ENCODE data around the gene P2RY6. TPM values are rescaled to one million over a fixed set of nuclear protein-coding genes. Genes with fewer than 3 reads are reported as not detected.

The P2RY6 gene
- total RNA-seq, 1 donor from 2014 or later, result 3.0 TPM

- TF ChIP-seq CTCF (conservative IDR thresholded peaks at IDR 0.05), result no peak
- Mint-ChIP-seq H3K27ac (no peak overlapping the region), H3K27me3 (no peaks in the 10 kb centered on the region), H3K4me1 (ENCODE audit: unreplicated experiment) (peaks cover 5% of the 10 kb centered on the region), H3K9me3 (no peaks in the 10 kb centered on the region), H3K36me3 (no peaks in the 10 kb centered on the region), H3K4me3 (no peak overlapping the region)
- no peak for DNase-seq (ENCODE audit: extremely low spot score, unreplicated experiment)
These were observed 35.9 kb upstream of the P2RY6 start for GRCh38 chr11:73236205-73236765.

GRCh38 chr11:73236854-73237253, 35.3 kb upstream of the P2RY6 start:
- TF ChIP-seq CTCF (conservative IDR thresholded peaks at IDR 0.05), result peak; percentile 68
- DNase-seq (ENCODE audit: extremely low spot score, unreplicated experiment), result no peak
- no peak overlapping the region for H3K27ac Mint-ChIP-seq
- no peaks in the 10 kb centered on the region for H3K27me3 Mint-ChIP-seq
- H3K9me3 Mint-ChIP-seq, result no peaks in the 10 kb centered on the region
- no peak overlapping the region for H3K4me3 Mint-ChIP-seq
- H3K4me1 Mint-ChIP-seq (ENCODE audit: unreplicated experiment), result peaks cover 10% of the 10 kb centered on the region
- no peaks in the 10 kb centered on the region for H3K36me3 Mint-ChIP-seq

GRCh38 chr11:73237471-73238290, 34.5 kb upstream of the P2RY6 start:
- DNase-seq (ENCODE audit: extremely low spot score, unreplicated experiment), result no peak
- Mint-ChIP-seq H3K36me3 (no peaks in the 10 kb centered on the region), H3K27ac (no peak overlapping the region), H3K27me3 (no peaks in the 10 kb centered on the region), H3K9me3 (no peaks in the 10 kb centered on the region), H3K4me3 (no peak overlapping the region), H3K4me1 (ENCODE audit: unreplicated experiment) (peaks cover 12% of the 10 kb centered on the region)
- TF ChIP-seq CTCF (conservative IDR thresholded peaks at IDR 0.05), result no peak

- H3K27ac Mint-ChIP-seq, result no peak overlapping the region
- no peaks in the 10 kb centered on the region for H3K27me3 Mint-ChIP-seq
- DNase-seq (ENCODE audit: extremely low spot score, unreplicated experiment), result no peak
- no peak for TF ChIP-seq CTCF (conservative IDR thresholded peaks at IDR 0.05)
- no peak overlapping the region for H3K4me3 Mint-ChIP-seq
- no peaks in the 10 kb centered on the region for H3K36me3 Mint-ChIP-seq
- H3K4me1 Mint-ChIP-seq (ENCODE audit: unreplicated experiment), result peaks cover 15% of the 10 kb centered on the region
- no peaks in the 10 kb centered on the region for H3K9me3 Mint-ChIP-seq
These were observed 33.0 kb upstream of the P2RY6 start for GRCh38 chr11:73239111-73239521.

GRCh38 chr11:73239571-73240189, 32.5 kb upstream of the P2RY6 start:
- Mint-ChIP-seq H3K4me1 (ENCODE audit: unreplicated experiment) (peaks cover 17% of the 10 kb centered on the region), H3K27me3 (no peaks in the 10 kb centered on the region), H3K36me3 (no peaks in the 10 kb centered on the region), H3K27ac (no peak overlapping the region), H3K4me3 (no peak overlapping the region), H3K9me3 (no peaks in the 10 kb centered on the region)
- no peak for DNase-seq (ENCODE audit: extremely low spot score, unreplicated experiment)
- no peak for TF ChIP-seq CTCF (conservative IDR thresholded peaks at IDR 0.05)
